Raji (cell line): ENCODE measurements around the gene LTBP1.

Experiments used
- POLR2A ChIP-seq: IDR thresholded peaks from 2 replicates; pipeline ENCODE4 v1.6.1; 2011; ENCODE audit warnings: low read depth, low read length, control low read depth; ENCODE audit not compliant: insufficient read depth

The LTBP1 gene

GRCh38 chr2:32926708-32927084 is 20.1 kb upstream of the LTBP1 start:
- no peak for TF ChIP-seq POLR2A

GRCh38 chr2:32930436-32930835 is 16.3 kb upstream of the LTBP1 start:
- TF ChIP-seq POLR2A, result no peak

- TF ChIP-seq POLR2A, result no peak
Measured at GRCh38 chr2:32931519-32931918, 15.2 kb upstream of the LTBP1 start.

- no peak for TF ChIP-seq POLR2A
Measured at GRCh38 chr2:32931945-32932709, 14.6 kb upstream of the LTBP1 start.

- no peak for TF ChIP-seq POLR2A
Measured at GRCh38 chr2:32932825-32933755, 13.7 kb upstream of the LTBP1 start.

- TF ChIP-seq POLR2A, result no peak
Measured at GRCh38 chr2:32933756-32934095, 13.0 kb upstream of the LTBP1 start.

GRCh38 chr2:32937602-32938448 is 8.9 kb upstream of the LTBP1 start:
- TF ChIP-seq POLR2A, result no peak

GRCh38 chr2:32938934-32939333 is 7.8 kb upstream of the LTBP1 start:
- TF ChIP-seq POLR2A, result no peak

- no peak for TF ChIP-seq POLR2A
Measured at GRCh38 chr2:32940316-32940997, 6.3 kb upstream of the LTBP1 start.

GRCh38 chr2:32941944-32942690 is 4.6 kb upstream of the LTBP1 start:
- TF ChIP-seq POLR2A, result no peak

- TF ChIP-seq POLR2A, result no peak
Measured at GRCh38 chr2:32942793-32943485, 3.8 kb upstream of the LTBP1 start.

GRCh38 chr2:32945286-32945685 is 1.5 kb upstream of the LTBP1 start:
- TF ChIP-seq POLR2A, result no peak

- TF ChIP-seq POLR2A, result no peak
Measured at GRCh38 chr2:32947076-32947483, 327 bp downstream of the LTBP1 start.

GRCh38 chr2:32947484-32948143 is 861 bp downstream of the LTBP1 start:
- peak; percentile 34; the same call in 1 of the 2 replicates for TF ChIP-seq POLR2A
